Prostate gland (tissue), 1 donor: ENCODE results near the gene SCML2.

ENCODE experiments used
- POLR2A ChIP-seq: fragments of 450-650 bp; IDR thresholded peaks from one replicate; pipeline ENCODE4 v1.6.1; 2016; ENCODE audit warnings: antibody characterized with exemption, mild to moderate bottlenecking
- POLR2AphosphoS5 ChIP-seq: sonication (generic); formaldehyde crosslinking; IDR thresholded peaks from one replicate; pipeline ENCODE4 v1.6.1; 2017; ENCODE audit warnings: antibody characterized with exemption

DNA sequence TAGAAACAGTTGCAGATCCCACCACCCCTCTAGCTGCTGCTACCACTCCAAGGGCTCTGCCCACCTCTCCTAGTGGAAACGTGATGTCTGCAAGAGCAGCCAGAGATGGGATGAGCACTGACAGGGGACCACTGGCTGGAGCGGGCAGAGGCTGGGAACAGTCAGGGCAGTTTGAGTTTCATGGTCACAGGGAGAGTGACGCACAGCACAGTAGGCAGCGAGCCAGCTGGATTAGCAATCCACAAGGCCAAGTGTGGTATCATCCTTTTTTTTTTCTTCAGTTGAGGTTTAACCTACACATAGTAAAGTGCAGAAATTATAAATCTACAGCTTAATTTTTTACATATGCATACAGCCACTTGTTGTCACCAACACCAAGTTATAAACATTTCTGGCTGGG lies 6.4 kb upstream of the SCML2 start:
- no peak for TF ChIP-seq POLR2AphosphoS5
- no peak for TF ChIP-seq POLR2A
